GM18502 (cell line): ENCODE measurements around the gene JCAD.
A peak's percentile ranks its signal among the peaks of the same experiment; 100 is the strongest.

Source experiments
- ATAC-seq: cut with Tn5 transposase; IDR thresholded peaks from one replicate; pipeline ENCODE4 v1.9.1; 2021; ENCODE audit warnings: mild to moderate bottlenecking; ENCODE audit not compliant: unreplicated experiment, poor library complexity

Gene JCAD

GRCh38 chr10:30047430-30047829 is 12.0 kb downstream of the JCAD start:
- peak; percentile 68 for ATAC-seq

- ATAC-seq: no peak
These were observed 12.9 kb downstream of the JCAD start for GRCh38 chr10:30046476-30046875.

GRCh38 chr10:30045961-30046360 is 13.4 kb downstream of the JCAD start:
- ATAC-seq: no peak

- no peak for ATAC-seq
These were observed 15.7 kb downstream of the JCAD start for GRCh38 chr10:30043476-30044270.

GRCh38 chr10:30042820-30043219 is 16.6 kb downstream of the JCAD start:
- no peak for ATAC-seq

GRCh38 chr10:30041196-30042105 is 17.9 kb downstream of the JCAD start:
- no peak for ATAC-seq

GRCh38 chr10:30040597-30040996 is 18.8 kb downstream of the JCAD start:
- no peak for ATAC-seq

- no peak for ATAC-seq
These were observed 19.4 kb downstream of the JCAD start for GRCh38 chr10:30039988-30040387.

- no peak for ATAC-seq
These were observed 19.8 kb downstream of the JCAD start for GRCh38 chr10:30039567-30039966.

GRCh38 chr10:30038781-30039536 is 20.4 kb downstream of the JCAD start:
- no peak for ATAC-seq

GRCh38 chr10:30037620-30038336 is 21.6 kb downstream of the JCAD start:
- no peak for ATAC-seq

GRCh38 chr10:30036811-30037210 is 22.6 kb downstream of the JCAD start:
- no peak for ATAC-seq

- no peak for ATAC-seq
These were observed 23.0 kb downstream of the JCAD start for GRCh38 chr10:30036341-30036740.

GRCh38 chr10:30034433-30035137 is 24.8 kb downstream of the JCAD start:
- ATAC-seq: peak; percentile 78

GRCh38 chr10:30032125-30032524 is 27.3 kb downstream of the JCAD start:
- no peak for ATAC-seq

GRCh38 chr10:30029872-30030256 is 29.5 kb downstream of the JCAD start:
- ATAC-seq: no peak

GRCh38 chr10:30029164-30029871 is 30.1 kb downstream of the JCAD start:
- ATAC-seq: no peak

- no peak for ATAC-seq
These were observed 30.7 kb downstream of the JCAD start for GRCh38 chr10:30028738-30029030.
